ENCODE measurements around the gene NPHS2. TPM values are rescaled to one million over a fixed set of nuclear protein-coding genes. Genes with fewer than 3 reads are reported as not detected.

NPHS2 gene
- total and polyA plus RNA-seq, 4 donors, result not detected

DNA sequence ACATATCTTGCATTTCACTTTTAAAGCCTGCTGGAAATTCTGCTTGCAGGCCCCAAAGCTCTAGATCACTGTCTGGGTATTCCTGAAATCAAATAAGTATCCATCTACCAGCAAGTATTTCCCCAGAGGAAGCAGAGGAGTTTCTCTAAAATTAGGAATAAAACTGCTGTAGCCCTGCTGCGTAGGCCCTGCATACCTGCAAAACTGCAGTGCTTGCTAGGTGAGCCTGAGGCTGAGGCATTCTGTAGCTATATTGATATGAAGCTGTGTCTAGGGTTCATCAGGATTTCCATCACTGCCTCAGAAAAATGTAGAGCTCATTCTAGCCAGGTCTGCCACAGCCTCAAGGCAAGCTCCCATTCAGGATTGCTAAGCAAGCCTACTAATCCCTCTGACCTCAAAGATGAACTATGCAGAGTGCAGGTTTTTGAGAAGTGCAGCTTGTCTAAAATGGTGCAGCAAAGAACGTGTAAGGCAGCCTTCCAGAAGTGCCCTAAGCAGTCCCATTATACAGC lies 28.7 kb downstream of the NPHS2 start:
- H3K27me3 ChIP-seq (ENCODE audit: control insufficient read depth in 3 of 3, insufficient read depth in 3 of 3, low read length in 2 of 3), result no peaks in the 10 kb centered on the region
- TF ChIP-seq, protein P1, sequence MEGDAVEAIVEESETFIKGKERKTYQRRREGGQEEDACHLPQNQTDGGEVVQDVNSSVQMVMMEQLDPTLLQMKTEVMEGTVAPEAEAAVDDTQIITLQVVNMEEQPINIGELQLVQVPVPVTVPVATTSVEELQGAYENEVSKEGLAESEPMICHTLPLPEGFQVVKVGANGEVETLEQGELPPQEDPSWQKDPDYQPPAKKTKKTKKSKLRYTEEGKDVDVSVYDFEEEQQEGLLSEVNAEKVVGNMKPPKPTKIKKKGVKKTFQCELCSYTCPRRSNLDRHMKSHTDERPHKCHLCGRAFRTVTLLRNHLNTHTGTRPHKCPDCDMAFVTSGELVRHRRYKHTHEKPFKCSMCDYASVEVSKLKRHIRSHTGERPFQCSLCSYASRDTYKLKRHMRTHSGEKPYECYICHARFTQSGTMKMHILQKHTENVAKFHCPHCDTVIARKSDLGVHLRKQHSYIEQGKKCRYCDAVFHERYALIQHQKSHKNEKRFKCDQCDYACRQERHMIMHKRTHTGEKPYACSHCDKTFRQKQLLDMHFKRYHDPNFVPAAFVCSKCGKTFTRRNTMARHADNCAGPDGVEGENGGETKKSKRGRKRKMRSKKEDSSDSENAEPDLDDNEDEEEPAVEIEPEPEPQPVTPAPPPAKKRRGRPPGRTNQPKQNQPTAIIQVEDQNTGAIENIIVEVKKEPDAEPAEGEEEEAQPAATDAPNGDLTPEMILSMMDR (IDR thresholded peaks at IDR 0.05; ENCODE audit: control extremely low read depth, extremely low read depth), result no peak
- H3K27ac ChIP-seq (ENCODE audit: low read depth in 1 of 2, low read length in 1 of 2), result no peak overlapping the region
- H3K36me3 ChIP-seq (ENCODE audit: control insufficient read depth in 4 of 4, insufficient read depth in 4 of 4, low read length in 4 of 4), result no peaks in the 10 kb centered on the region
- no peak overlapping the region for H3K4me3 ChIP-seq
- peaks cover 0 to 4% (median 0%) of the 10 kb centered on the region in 5 donors for H3K4me1 ChIP-seq (ENCODE audit: control insufficient read depth in 5 of 5, insufficient read depth in 5 of 5, low read length in 5 of 5)
- DNase-seq (no peak), ATAC-seq (ENCODE audit: insufficient read depth, low FRiP score) (no peak)
- no peaks in the 10 kb centered on the region for H3K9me3 ChIP-seq (ENCODE audit: control insufficient read depth in 4 of 4, insufficient read depth in 3 of 4, low read length in 3 of 4)
- H3K9ac ChIP-seq (ENCODE audit: insufficient read depth in 1 of 2, low read length in 2 of 2), result no peak overlapping the region
- WGBS, 2 donors, result 75 to 81% methylated on average over 2 of the region's 2 CpGs

DNA sequence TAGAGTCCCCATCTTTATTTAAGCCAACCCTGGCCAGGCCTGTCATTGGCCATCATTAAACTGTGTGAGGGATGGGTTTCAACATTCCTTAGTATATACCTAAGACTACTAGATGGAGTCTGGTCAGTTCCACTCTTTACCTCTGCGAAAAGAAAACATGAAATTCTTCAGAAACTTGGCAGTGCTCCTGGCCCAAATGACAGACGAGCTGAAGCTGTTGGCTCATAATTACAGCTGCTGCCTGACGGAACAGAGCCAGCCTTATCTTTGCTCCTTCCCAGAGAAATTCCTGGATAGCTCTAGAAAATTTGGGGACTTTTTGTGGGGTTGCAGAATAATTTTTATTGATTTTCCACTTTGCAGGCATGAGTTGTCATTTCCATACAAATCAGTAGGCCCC lies 30.4 kb downstream of the NPHS2 start:
- no peak overlapping the region for H3K9ac ChIP-seq (ENCODE audit: insufficient read depth in 1 of 2, low read length in 2 of 2)
- ATAC-seq (ENCODE audit: insufficient read depth, low FRiP score) (no peak), DNase-seq (peak; percentile 27 to 62 (median 38))
- H3K27me3 ChIP-seq (ENCODE audit: control insufficient read depth in 3 of 3, insufficient read depth in 3 of 3, low read length in 2 of 3), result no peaks in the 10 kb centered on the region
- H3K4me3 ChIP-seq, result no peak overlapping the region
- peaks cover 0 to 4% (median 0%) of the 10 kb centered on the region in 5 donors for H3K4me1 ChIP-seq (ENCODE audit: control insufficient read depth in 5 of 5, insufficient read depth in 5 of 5, low read length in 5 of 5)
- H3K27ac ChIP-seq (ENCODE audit: low read depth in 1 of 2, low read length in 1 of 2), result no peak overlapping the region
- 46 to 77% methylated on average over 3 of the region's 3 CpGs for WGBS, 2 donors
- no peaks in the 10 kb centered on the region for H3K9me3 ChIP-seq (ENCODE audit: control insufficient read depth in 4 of 4, insufficient read depth in 3 of 4, low read length in 3 of 4)
- TF ChIP-seq, protein P1 (IDR thresholded peaks at IDR 0.05; ENCODE audit: control extremely low read depth, extremely low read depth), result no peak
- H3K36me3 ChIP-seq (ENCODE audit: control insufficient read depth in 4 of 4, insufficient read depth in 4 of 4, low read length in 4 of 4), result no peaks in the 10 kb centered on the region

DNA sequence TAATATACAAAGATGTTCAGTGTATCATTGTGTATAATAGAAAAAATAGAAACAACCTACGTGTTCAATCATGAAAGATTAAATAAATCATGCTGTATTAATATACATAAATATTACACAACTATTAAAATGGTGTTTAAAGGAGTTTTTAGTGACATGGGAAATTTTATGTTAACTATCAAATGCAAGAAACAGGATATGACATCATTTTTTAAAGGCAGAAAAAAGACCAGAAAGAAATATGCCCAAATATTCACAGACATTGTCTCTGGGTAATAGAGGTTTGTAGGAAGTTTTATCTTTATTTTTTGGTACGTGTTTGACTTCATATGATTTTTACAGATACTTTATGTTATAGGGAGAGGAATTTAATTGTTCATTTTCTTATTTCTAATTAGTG lies 34.0 kb downstream of the NPHS2 start:
- WGBS, 2 donors, result 73 to 83% methylated on average over 2 of the region's 2 CpGs
- no peaks in the 10 kb centered on the region for H3K27me3 ChIP-seq (ENCODE audit: control insufficient read depth in 3 of 3, insufficient read depth in 3 of 3, low read length in 2 of 3)
- no peak overlapping the region for H3K4me3 ChIP-seq
- no peak for DNase-seq
- peaks cover 0 to 4% (median 0%) of the 10 kb centered on the region in 5 donors for H3K4me1 ChIP-seq (ENCODE audit: control insufficient read depth in 5 of 5, insufficient read depth in 5 of 5, low read length in 5 of 5)
- H3K36me3 ChIP-seq (ENCODE audit: control insufficient read depth in 4 of 4, insufficient read depth in 4 of 4, low read length in 4 of 4), result no peaks in the 10 kb centered on the region
- H3K9me3 ChIP-seq (ENCODE audit: control insufficient read depth in 4 of 4, insufficient read depth in 3 of 4, low read length in 3 of 4), result no peaks in the 10 kb centered on the region
- H3K9ac ChIP-seq (ENCODE audit: insufficient read depth in 1 of 2, low read length in 2 of 2), result no peak overlapping the region
- no peak for ATAC-seq (ENCODE audit: insufficient read depth, low FRiP score)
- TF ChIP-seq, protein P1 (IDR thresholded peaks at IDR 0.05; ENCODE audit: control extremely low read depth, extremely low read depth), result no peak
- H3K27ac ChIP-seq (ENCODE audit: low read depth in 1 of 2, low read length in 1 of 2), result no peak overlapping the region

DNA sequence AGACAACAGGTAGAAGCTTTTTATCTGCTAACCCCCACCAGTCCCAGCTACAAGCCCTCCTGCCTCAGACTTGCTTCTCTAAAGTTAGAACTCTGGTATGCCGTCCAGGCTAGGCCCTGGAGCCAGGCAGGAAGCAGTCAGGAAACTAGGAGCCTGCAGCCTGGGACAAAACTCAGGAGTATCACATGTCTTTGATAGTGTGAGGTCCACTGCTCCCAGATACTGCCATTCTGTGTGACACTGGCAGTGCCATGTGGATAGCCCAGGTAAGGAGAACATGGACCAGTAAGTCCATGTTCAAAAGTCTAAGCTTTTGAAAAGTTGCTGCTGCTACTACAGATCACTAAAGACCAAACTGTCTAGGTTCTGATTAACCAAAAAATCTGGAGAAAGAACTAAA lies 45.4 kb downstream of the NPHS2 start:
- no peaks in the 10 kb centered on the region for H3K27me3 ChIP-seq (ENCODE audit: control insufficient read depth in 3 of 3, insufficient read depth in 3 of 3, low read length in 2 of 3)
- no peaks in the 10 kb centered on the region for H3K36me3 ChIP-seq (ENCODE audit: control insufficient read depth in 4 of 4, insufficient read depth in 4 of 4, low read length in 4 of 4)
- no peak for DNase-seq
- H3K9ac ChIP-seq (ENCODE audit: insufficient read depth in 1 of 2, low read length in 2 of 2), result no peak overlapping the region
- ATAC-seq (ENCODE audit: insufficient read depth, low FRiP score), result no peak
- WGBS, 2 donors, result 64 to 82% methylated on average over 1 of the region's 1 CpG
- no peak overlapping the region for H3K27ac ChIP-seq (ENCODE audit: low read depth in 1 of 2, low read length in 1 of 2)
- TF ChIP-seq, protein P1 (IDR thresholded peaks at IDR 0.05; ENCODE audit: control extremely low read depth, extremely low read depth), result no peak
- H3K9me3 ChIP-seq (ENCODE audit: control insufficient read depth in 4 of 4, insufficient read depth in 3 of 4, low read length in 3 of 4), result peaks cover 0 to 2% (median 0%) of the 10 kb centered on the region in 4 donors
- no peaks in the 10 kb centered on the region for H3K4me1 ChIP-seq (ENCODE audit: control insufficient read depth in 5 of 5, insufficient read depth in 5 of 5, low read length in 5 of 5)
- H3K4me3 ChIP-seq, result no peak overlapping the region
